HT1080 (cell line): Measurements from ENCODE around the gene CAMKK2. TPM values are rescaled to one million over a fixed set of nuclear protein-coding genes. Genes with fewer than 3 reads are reported as not detected.
"Not testable (repeated sequence)": the region's sequence is repeated elsewhere in the genome, so short reads cannot be mapped to it uniquely, and the experiment has no call there.

Source experiments
- DNase-seq: peaks from one replicate; pipeline ENCODE4 v3.0.0-alpha.2; 2015; ENCODE audit warnings: low read depth
- total RNA-seq: library from RNA; depleted of rRNA; stranded (reverse); fragments of >200 nt; shearing (Covaris generic); gene quantifications from 2 replicates; pipeline ENCODE4 v1.2.3, GENCODE V29; 2014

The CAMKK2 gene
- total RNA-seq, 1 experiment from 2014 or later = 13.0 TPM

DNA sequence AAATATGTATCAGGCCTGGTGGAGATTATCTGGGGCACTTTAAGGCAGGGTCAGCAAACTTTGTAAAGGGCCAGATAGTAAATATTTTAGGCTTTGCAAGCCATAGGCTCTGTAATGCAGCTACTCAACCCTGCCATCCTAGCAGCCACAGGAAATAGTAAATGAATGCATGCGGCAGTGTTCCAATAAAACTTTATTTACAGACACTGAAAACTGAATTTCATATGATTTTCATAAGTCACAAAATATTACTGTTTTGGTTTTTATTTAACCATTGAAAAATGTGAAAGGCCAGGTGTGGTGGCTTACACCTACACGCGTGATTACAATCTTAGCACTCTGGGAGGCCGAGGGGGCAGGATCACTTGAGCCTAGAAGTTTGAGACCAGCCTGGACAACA, 3.2 kb upstream of the CAMKK2 start:
- no peak for DNase-seq

- not testable (repeated sequence) for DNase-seq
Observed at GRCh38 chr12:121298411-121298810, 1.9 kb upstream of the CAMKK2 start.

DNA sequence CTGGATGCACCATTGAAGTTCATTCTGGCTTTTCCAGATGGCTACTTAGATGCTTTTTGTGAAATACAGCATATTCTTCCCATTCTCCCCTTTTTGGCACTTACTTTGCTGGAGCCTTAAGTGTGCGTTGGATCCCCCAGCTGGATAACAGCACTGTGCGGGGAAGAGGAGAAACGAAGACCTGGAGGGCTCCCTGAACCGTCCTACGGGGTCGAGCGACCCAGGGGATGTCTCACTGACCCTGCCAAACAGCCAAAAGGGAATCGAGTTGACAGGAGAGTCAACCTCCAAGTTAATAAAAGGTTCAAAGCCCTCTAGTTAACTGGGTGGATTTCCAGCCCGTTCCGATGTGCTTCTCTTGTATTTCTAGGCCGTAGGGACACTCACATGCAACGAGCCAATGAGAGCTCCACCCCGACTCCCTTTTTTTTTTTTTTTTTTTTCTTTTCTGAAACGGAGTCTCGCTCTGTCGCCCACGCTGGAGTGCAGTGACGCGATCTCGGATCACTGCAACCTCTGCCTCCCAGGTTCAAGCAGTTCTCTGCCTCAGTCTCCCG, 1.0 kb upstream of the CAMKK2 start:
- DNase-seq = no peak

DNA sequence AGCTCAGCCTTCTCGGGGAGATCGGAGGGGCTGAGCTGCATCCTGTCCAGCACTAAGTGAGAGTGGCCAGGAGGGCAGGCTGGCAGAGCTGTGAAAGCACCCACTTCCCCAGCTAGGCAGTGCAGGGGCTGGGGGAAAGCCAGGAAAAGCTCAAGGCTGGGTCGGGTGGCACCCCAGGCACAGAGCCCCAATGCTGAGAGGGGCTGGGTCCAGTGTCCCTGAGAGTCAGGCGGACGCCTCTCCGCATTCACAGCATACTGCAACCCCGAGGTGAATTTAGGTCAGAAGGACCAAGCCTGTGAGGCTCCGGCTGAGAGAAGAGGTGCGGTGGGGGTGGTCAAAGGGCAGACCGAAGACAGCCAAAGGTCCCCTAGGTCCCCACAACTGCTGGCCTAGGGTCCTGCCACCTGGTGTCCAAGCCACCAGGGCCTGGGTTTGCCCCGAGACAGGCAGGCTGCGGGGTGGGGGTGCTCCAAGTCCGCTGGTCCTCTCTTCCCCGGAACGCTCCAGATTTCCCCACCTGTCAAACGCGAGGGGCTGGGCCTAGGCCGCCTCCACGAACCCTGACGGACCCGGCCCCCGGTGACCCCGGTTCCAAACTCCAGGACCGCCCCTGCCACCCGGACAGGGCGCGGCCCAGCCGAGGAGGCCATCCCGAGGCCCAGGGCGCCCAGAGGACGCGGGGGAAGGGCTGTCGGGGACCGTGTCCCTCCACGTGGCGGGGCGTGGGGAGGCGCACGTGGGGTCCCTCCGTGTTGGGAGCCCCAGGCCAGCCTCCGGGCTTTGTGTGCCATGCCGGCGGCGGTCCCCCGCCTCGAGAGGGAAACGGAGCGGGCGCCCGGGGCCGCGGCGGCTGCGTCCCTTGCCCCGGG, 527 bp downstream of the CAMKK2 start:
- DNase-seq = peak; percentile 18

GRCh38 chr12:121295116-121295745, 1.3 kb downstream of the CAMKK2 start:
- no peak for DNase-seq

- no peak for DNase-seq
Observed at GRCh38 chr12:121294151-121294889, 2.2 kb downstream of the CAMKK2 start.

- DNase-seq = no peak
Observed at GRCh38 chr12:121293603-121294002, 2.9 kb downstream of the CAMKK2 start.

- DNase-seq = no peak
Observed at GRCh38 chr12:121290410-121290809, 6.1 kb downstream of the CAMKK2 start.

GRCh38 chr12:121289962-121290361, 6.5 kb downstream of the CAMKK2 start:
- DNase-seq = no peak

DNA sequence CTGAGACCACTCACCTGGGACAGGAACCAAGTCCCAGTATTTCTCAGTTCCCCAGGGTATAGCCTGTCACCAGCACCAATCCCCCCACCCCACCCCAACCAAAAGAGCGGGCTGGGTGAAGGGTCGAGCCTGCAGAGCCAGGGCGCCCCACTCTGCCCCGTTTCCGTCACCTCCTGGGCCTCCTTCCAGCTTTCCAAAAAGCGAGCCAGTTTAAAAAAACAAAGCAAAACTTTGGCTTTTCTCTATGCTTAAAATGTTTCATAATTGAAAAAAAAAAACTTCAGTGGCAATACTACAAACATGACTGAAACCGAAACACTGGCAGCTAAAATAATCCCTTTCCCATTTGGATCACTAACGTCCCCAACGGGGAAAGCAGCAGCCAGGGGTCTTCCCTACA, 7.5 kb downstream of the CAMKK2 start:
- DNase-seq = no peak

GRCh38 chr12:121288158-121288845, 8.2 kb downstream of the CAMKK2 start:
- DNase-seq = no peak

- DNase-seq = no peak
Observed at GRCh38 chr12:121287267-121287954, 9.1 kb downstream of the CAMKK2 start.

- DNase-seq = no peak
Observed at GRCh38 chr12:121285856-121286255, 10.7 kb downstream of the CAMKK2 start.

DNA sequence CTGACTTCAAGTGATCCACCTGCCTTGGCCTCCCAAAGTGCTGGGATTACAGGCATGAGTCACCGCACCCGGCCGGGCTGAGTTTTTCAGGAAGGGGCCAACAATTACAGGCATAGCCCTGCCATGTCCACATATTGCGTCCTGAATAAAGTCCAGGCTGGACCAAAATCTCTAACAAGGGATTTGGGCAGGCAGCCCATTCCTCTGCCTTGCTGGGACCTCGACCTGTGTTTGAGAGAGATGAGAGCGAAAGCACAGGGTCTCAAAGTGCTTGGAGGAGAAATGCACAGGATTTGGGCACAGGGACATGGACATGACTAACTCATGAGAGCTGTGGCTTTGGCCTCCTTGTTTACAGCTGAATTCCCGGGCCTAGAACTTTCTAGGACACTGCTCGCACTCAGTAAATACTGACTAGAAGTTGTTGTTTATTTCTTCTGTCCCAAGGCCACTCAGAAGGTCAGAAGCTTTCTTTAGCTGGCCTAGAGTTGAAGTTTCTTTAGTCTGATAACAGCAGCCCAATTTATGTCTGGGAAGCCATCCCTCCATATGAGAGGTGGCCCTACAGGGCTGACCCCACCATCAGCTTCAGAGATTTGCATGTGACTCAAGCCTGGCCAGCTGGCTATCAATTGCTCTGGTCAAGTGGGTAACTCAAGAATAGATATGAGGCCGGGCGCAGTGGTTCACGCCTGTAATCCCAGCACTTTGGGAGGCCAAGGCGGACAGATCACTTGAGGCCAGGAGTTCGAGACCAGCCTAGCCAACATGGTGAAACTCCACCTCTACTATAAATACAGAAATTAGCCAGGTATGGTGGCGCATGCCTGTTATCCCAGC, 11.7 kb downstream of the CAMKK2 start:
- no peak for DNase-seq

- DNase-seq = no peak
Observed at GRCh38 chr12:121283841-121284240, 12.7 kb downstream of the CAMKK2 start.

DNA sequence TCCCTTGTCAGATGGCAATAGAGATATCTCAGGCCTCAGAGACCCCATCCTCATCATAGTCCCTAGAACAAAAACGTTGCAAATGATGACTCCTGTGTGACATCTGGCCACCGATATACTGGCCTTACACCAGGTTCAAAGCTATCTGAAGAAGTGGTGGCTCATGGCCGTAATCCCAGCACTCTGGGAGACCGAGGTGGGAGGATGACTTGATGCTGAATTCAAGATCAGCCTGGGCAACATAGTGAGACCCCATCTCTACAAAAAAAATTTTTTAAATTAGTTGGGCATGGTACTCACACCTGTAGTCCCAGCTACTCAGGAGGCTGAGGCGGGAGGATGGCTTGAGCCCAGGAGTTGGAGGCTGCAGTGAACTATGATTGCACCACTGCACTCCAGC, 13.1 kb downstream of the CAMKK2 start:
- no peak for DNase-seq

DNA sequence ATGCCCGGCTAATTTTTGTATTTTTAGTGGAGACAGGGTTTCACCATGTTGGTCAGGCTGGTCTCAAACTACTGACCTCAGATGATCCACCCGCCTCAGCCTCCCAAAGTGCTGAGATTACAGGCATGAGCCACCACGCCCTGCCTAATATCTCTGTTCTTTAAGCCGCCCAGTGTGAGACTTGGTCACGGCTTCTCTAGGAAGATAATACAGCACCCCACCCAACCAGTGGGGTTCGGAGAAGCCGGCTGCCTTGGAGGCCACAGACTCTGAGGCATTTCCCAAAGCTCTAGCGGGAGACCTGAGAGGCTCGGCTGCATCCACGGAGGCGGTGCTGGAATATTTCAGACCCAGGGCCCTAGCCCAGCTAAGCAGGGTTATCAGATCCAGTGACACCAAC, 13.6 kb downstream of the CAMKK2 start:
- DNase-seq = not testable (repeated sequence)

DNA sequence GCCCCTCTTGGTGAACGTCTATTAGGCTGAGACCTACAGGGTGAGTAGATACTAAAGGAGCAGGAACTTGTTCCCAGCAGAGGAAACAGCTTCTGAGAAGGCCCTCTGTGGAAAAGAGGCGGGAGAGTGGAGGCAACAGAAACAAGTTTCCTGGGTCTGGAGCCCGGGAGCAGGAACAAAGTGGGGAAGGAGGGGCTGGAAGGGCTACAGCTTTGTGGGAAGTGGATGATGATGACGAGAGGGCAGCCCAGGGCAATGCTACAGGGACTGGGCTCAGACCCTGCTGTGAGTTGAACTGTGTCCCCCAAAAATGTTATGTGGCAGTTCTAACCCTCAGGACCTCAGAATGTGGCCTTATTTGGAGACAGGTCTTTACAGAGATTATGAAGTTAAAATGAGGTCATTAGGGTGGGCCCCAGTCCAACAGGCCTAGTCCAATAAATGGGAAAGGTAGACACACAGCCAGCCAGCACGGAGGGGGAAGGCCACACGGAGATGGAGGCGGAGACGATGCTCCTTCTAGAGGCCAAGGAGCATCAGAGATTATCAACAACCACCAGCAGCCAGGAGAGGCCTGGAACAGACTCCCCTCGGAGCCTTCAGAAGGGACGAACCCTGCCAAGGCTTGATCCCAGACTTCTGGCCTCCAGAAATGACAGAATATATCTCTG, 14.3 kb downstream of the CAMKK2 start:
- no peak for DNase-seq

DNA sequence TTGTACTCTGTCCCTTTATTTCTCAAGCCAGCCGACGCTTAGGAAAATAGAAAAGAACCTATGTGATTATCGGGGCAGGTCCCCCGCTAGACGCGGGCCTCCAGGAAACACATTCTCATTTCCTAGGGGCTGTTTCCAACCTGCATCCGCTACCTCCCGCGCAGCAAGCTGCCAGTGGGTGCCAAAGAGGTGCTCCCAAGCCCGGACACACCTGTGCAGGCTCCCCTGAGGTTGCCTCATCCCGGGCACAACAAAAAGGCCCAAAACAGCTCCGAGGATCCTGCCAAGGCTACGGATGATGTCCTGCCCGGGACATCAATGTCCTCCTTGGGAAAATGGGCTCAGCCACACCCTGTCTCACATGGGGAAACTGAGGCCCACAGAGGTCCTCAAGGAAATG, 15.4 kb downstream of the CAMKK2 start:
- DNase-seq = not testable (repeated sequence)
